IMR-90 (cell line): Measurements from ENCODE around the gene FAM193B. TPM values are rescaled to one million over a fixed set of nuclear protein-coding genes. Genes with fewer than 3 reads are reported as not detected.

Experiments used
- ATAC-seq: fragments of 200-7000 bp; cut with Tn5 transposase; 2 replicates; pipeline ENCODE4 v1.9.1; 2020; ENCODE audit warnings: low read depth, mild to moderate bottlenecking, moderate library complexity
- BruUV-seq: library from RNA; stranded (reverse); fragments of 400-500 nt; replicated peaks from 2 replicates; lab custom pipeline; 2021; lab: Mats Ljungman, UMichigan
- CTCF ChIA-PET: fragments of 300-600 bp; formaldehyde crosslinking; extraction: SDS; loops from one replicate; lab custom pipeline; 2021; ENCODE audit warnings: antibody characterized with exemption; lab: Yijun Ruan, JAX
- POLR2A ChIA-PET: fragments of 300-600 bp; sonication (Branson Sonifier 250); formaldehyde crosslinking; loops from one replicate; lab custom pipeline; 2022; ENCODE audit warnings: antibody characterized with exemption; ENCODE audit not compliant: unreplicated experiment; lab: Charles Lee
- DNase-seq: peaks from one replicate; pipeline ENCODE4 v3.0.0; 2013
- H2AFZ ChIP-seq: replicated peaks from 2 replicates; pipeline ENCODE3; 2013; ENCODE audit warnings: low read length, mild to moderate bottlenecking; ENCODE audit not compliant: poor library complexity
- H2AK5ac ChIP-seq: 2 replicates; pipeline ENCODE4 v1.6.1; 2013; ENCODE audit warnings: low read depth, low read length, inconsistent platforms
- H2AK9ac ChIP-seq: replicated peaks from 2 replicates; pipeline ENCODE3; 2013; ENCODE audit warnings: mild to moderate bottlenecking, low read depth, low read length, moderate library complexity; ENCODE audit not compliant: poor library complexity
- H2BK120ac ChIP-seq: 2 replicates; pipeline ENCODE4 v1.6.1; 2013; ENCODE audit warnings: low read depth, low read length, inconsistent platforms
- H2BK15ac ChIP-seq: 3 replicates; pipeline ENCODE4 v1.6.1; 2013; ENCODE audit warnings: low read depth, low read length, inconsistent platforms
- H2BK20ac ChIP-seq: 2 replicates; pipeline ENCODE4 v1.6.1; 2013; ENCODE audit warnings: low read depth, mild to moderate bottlenecking, inconsistent platforms, low read length, moderate library complexity
- H2BK5ac ChIP-seq: 2 replicates; pipeline ENCODE4 v1.6.1; 2013; ENCODE audit warnings: mild to moderate bottlenecking, low read depth, low read length, inconsistent platforms; ENCODE audit not compliant: poor library complexity, severe bottlenecking
- H3K14ac ChIP-seq: replicated peaks from 2 replicates; pipeline ENCODE4 v1.6.1; 2013; ENCODE audit warnings: low read depth, low read length, inconsistent platforms
- H3K18ac ChIP-seq: 2 replicates; pipeline ENCODE4 v1.6.1; 2013; ENCODE audit warnings: low read depth, low read length, control low read depth
- H3K23ac ChIP-seq: 2 replicates; pipeline ENCODE4 v1.6.1; 2013; ENCODE audit warnings: low read depth, low read length, inconsistent platforms
- H3K27ac ChIP-seq: 2 replicates; pipeline ENCODE4 v1.5.1; 2013; ENCODE audit warnings: mild to moderate bottlenecking, control low read depth, low read length; ENCODE audit not compliant: insufficient read depth
- H3K27me3 ChIP-seq: 2 replicates; pipeline ENCODE4 v1.6.1; 2013; ENCODE audit warnings: low read length; ENCODE audit not compliant: control insufficient read depth, insufficient read depth
- H3K36me3 ChIP-seq: 2 replicates; pipeline ENCODE4 v1.6.1; 2013; ENCODE audit warnings: low read length, mixed read lengths; ENCODE audit not compliant: control insufficient read depth, insufficient read depth
- H3K4ac ChIP-seq: 2 replicates; pipeline ENCODE4 v1.6.1; 2013; ENCODE audit warnings: low read depth, low read length, inconsistent platforms
- H3K4me1 ChIP-seq: 2 replicates; pipeline ENCODE4 v1.6.1; 2013; ENCODE audit warnings: low read length, mixed read lengths; ENCODE audit not compliant: control insufficient read depth, insufficient read depth
- H3K4me2 ChIP-seq: 2 replicates; pipeline ENCODE4 v1.6.1; 2013; ENCODE audit warnings: low read depth, mild to moderate bottlenecking, control low read depth, low read length, moderate library complexity
- H3K4me3 ChIP-seq: 2 replicates; pipeline ENCODE4 v1.5.1; 2013; ENCODE audit warnings: low read depth, mild to moderate bottlenecking, control low read depth, low read length, moderate library complexity; ENCODE audit not compliant: insufficient read depth
- H3K56ac ChIP-seq: 2 replicates; pipeline ENCODE4 v1.6.1; 2013; ENCODE audit warnings: low read length, inconsistent platforms; ENCODE audit not compliant: insufficient read depth; ENCODE audit errors: extremely low read depth
- H3K79me1 ChIP-seq, 2 experiments: 2 replicates each; pipeline ENCODE4 v1.6.1; 2013; ENCODE audit warnings: low read length in 2 of 2, inconsistent platforms in 1 of 2, low read depth in 1 of 2
- H3K9ac ChIP-seq: 2 replicates; pipeline ENCODE4 v1.6.1; 2013; ENCODE audit warnings: low read depth, low read length, control low read depth
- H3K9me1 ChIP-seq: 2 replicates; pipeline ENCODE4 v1.6.1; 2013; ENCODE audit warnings: low read length, inconsistent platforms; ENCODE audit not compliant: insufficient read depth
- H3K9me3 ChIP-seq: 2 replicates; pipeline ENCODE4 v1.6.1; 2013; ENCODE audit warnings: low read length; ENCODE audit not compliant: control insufficient read depth, insufficient read depth
- H4K20me1 ChIP-seq: 2 replicates; pipeline ENCODE4 v1.6.1; 2013; ENCODE audit warnings: low read length, inconsistent platforms; ENCODE audit not compliant: insufficient read depth
- H4K5ac ChIP-seq: 2 replicates; pipeline ENCODE4 v1.6.1; 2013; ENCODE audit warnings: mild to moderate bottlenecking, low read depth, low read length, control low read depth
- H4K8ac ChIP-seq, 2 experiments: 2 replicates each; pipeline ENCODE4 v1.6.1; 2013; ENCODE audit warnings: low read depth in 2 of 2, low read length in 2 of 2, control low read depth in 1 of 2, inconsistent platforms in 1 of 2
- H4K91ac ChIP-seq: 2 replicates; pipeline ENCODE4 v1.6.1; 2013; ENCODE audit warnings: low read depth, low read length, inconsistent platforms; ENCODE audit not compliant: insufficient read depth
- CEBPB ChIP-seq: IDR thresholded peaks from 2 replicates; pipeline ENCODE4 v1.6.1; 2012; ENCODE audit warnings: low read depth, low read length, improper control_type of control experiment
- MAZ ChIP-seq: IDR thresholded peaks from 2 replicates; pipeline ENCODE4 v1.6.1; 2012; ENCODE audit warnings: low read depth, mild to moderate bottlenecking, low read length, improper control_type of control experiment, moderate library complexity, borderline replicate concordance
- RAD21 ChIP-seq: IDR thresholded peaks from 2 replicates; pipeline ENCODE4 v1.6.1; 2012; ENCODE audit warnings: low read length, improper control_type of control experiment
- SMC3 ChIP-seq: fragments of 150-350 bp; IDR thresholded peaks from 2 replicates; pipeline ENCODE4 v1.6.1; 2016; ENCODE audit warnings: low read depth, mild to moderate bottlenecking, antibody characterized with exemption, low read length, moderate library complexity
- WGBS, 2 experiments: methylation state at CpG; one replicate each; pipeline versions ENCODE4 v1.1.5 to v1.1.7; 2013; ENCODE audit warnings: missing lambda C conversion rate in 2 of 2; ENCODE audit not compliant: insufficient read length in 1 of 2; ENCODE audit errors: extremely low coverage in 2 of 2; 5-methylcytosine and 5-hydroxymethylcytosine counted together
- dilution Hi-C: fragments of 300-500 bp; cut with HindIII; formaldehyde crosslinking; loops from one replicate; pipeline ENCODE4 v1.14.3; 2018; ENCODE audit warnings: low sequenced_read_pairs; ENCODE audit not compliant: unreplicated experiment
- in situ Hi-C: fragments of 300-500 bp; cut with MboI; formaldehyde crosslinking; loops from 3 replicates; pipeline ENCODE4 v1.14.3; 2019; ENCODE audit warnings: low sequenced_read_pairs, inconsistent platforms, mixed read lengths
- intact Hi-C: fragments of 100-400 bp; cut with micrococcal nuclease; formaldehyde crosslinking; loops from 2 replicates; pipeline ENCODE4 v1.10.0; 2022
- polyA plus RNA-seq, 3 experiments: library from polyadenylated mRNA; depleted of rRNA; stranded (reverse); fragments of >200 nt; gene quantifications; 2 replicates each; pipeline ENCODE4 v1.2.3, GENCODE V29; 2012; ENCODE audit warnings: low replicate concordance in 1 of 3
- total RNA-seq: library from RNA; depleted of rRNA; stranded (reverse); fragments of >200 nt; gene quantifications from 2 replicates; pipeline ENCODE4 v1.2.3, GENCODE V29; 2012

FAM193B gene
- total and polyA plus RNA-seq, 2 of the 4 experiments (the other 2 are of a cell fraction): 9.5 to 52.2 TPM

- Histone ChIP-seq H4K5ac (no peak overlapping the region), H2BK15ac (no peak overlapping the region), H3K18ac (no peak overlapping the region), H2BK120ac (no peak overlapping the region), H4K91ac (no peak overlapping the region), H2BK5ac (no peak overlapping the region), H2AFZ (no peak overlapping the region), H3K9me3 (no peaks in the 10 kb centered on the region), H3K36me3 (no peaks in the 10 kb centered on the region), H2AK9ac (no peak overlapping the region), H2BK20ac (no peak overlapping the region), H3K23ac (no peak overlapping the region), H2AK5ac (no peak overlapping the region), H4K20me1 (no peaks in the 10 kb centered on the region), H3K4me3 (no peak overlapping the region), H3K4ac (no peak overlapping the region), H3K27me3 (peaks cover 13% of the 10 kb centered on the region), H3K27ac (no peak overlapping the region), H3K14ac (no peak overlapping the region), H3K4me1 (no peaks in the 10 kb centered on the region), H3K4me2 (no peak overlapping the region), H3K56ac (no peak overlapping the region), H3K79me1 (no peaks in the 10 kb centered on the region), H3K9me1 (no peaks in the 10 kb centered on the region), H4K8ac (no peak overlapping the region), H3K9ac (no peak overlapping the region)
- in situ Hi-C loops (no loop called here), intact Hi-C loops (no loop called here), dilution Hi-C loops (no loop called here)
- CTCF ChIA-PET: no interaction called here
- no peak for ATAC-seq
- BruUV-seq: no TSS peak
- 65% methylated on average over 4 of the region's 10 CpGs; no CpG with 5 or more reads in 1 of the 2 experiments for WGBS, 2 experiments
- TF ChIP-seq RAD21 (no peak), CEBPB (no peak), MAZ (no peak), SMC3 (no peak)
- DNase-seq: no peak
- POLR2A ChIA-PET: no interaction called here
Observed at GRCh38 chr5:177576169-177576568, 21.8 kb upstream of the FAM193B start.
